Cardiac muscle cell (in vitro differentiated cells and primary cell): Measurements from ENCODE around the gene NOL7. TPM values are rescaled to one million over a fixed set of nuclear protein-coding genes. Genes with fewer than 3 reads are reported as not detected.

ENCODE experiments used
- DNase-seq, 2 donors: peaks; one replicate each; pipeline versions ENCODE4 v3.0.0 to v3.0.0-alpha.2; 2010 to 2017; ENCODE audit warnings: low read depth in 1 of 2, low spot score in 1 of 2
- H3K27ac ChIP-seq: fragments of 200-600 bp; sonication (generic); 2 replicates; pipeline ENCODE4 v1.5.1; 2016
- H3K27me3 ChIP-seq: fragments of 200-600 bp; sonication (generic); 2 replicates; pipeline ENCODE4 v1.6.0; 2016; ENCODE audit warnings: control low read depth
- H3K36me3 ChIP-seq: fragments of 200-600 bp; sonication (generic); 2 replicates; pipeline ENCODE4 v1.5.1; 2016; ENCODE audit warnings: control low read depth
- H3K4me1 ChIP-seq: fragments of 200-600 bp; sonication (generic); 2 replicates; pipeline ENCODE4 v1.8.1; 2017; ENCODE audit warnings: low read depth, mild to moderate bottlenecking, mixed run types
- H3K4me3 ChIP-seq: fragments of 200-600 bp; sonication (generic); 2 replicates; pipeline ENCODE4 v1.5.1; 2016; ENCODE audit warnings: mild to moderate bottlenecking
- H3K9me3 ChIP-seq: fragments of 200-600 bp; sonication (generic); 2 replicates; pipeline ENCODE4 v1.5.1; 2017; ENCODE audit warnings: low read depth, mild to moderate bottlenecking, control low read depth
- polyA plus RNA-seq: library from polyadenylated mRNA; unstranded; fragments of >200 nt; fragmentation: Nextera tagmentation; extraction: Ambion mirVana; gene quantifications from 2 replicates; pipeline ENCODE4 v1.2.1, GENCODE V29; 2016
- total RNA-seq: library from RNA; depleted of rRNA; stranded (reverse); fragments of >200 nt; gene quantifications from 2 replicates; pipeline ENCODE4 v1.2.3, GENCODE V29; 2016
- TF ChIP-seq, protein P1 (sequence below): IDR thresholded peaks from 2 replicates; pipeline ENCODE4 v1.5.1; 2012; ENCODE audit warnings: low read depth, mild to moderate bottlenecking, low read length

NOL7 gene
- total and polyA plus RNA-seq, 2 experiments from 2014 or later = 144 to 154 TPM

DNA sequence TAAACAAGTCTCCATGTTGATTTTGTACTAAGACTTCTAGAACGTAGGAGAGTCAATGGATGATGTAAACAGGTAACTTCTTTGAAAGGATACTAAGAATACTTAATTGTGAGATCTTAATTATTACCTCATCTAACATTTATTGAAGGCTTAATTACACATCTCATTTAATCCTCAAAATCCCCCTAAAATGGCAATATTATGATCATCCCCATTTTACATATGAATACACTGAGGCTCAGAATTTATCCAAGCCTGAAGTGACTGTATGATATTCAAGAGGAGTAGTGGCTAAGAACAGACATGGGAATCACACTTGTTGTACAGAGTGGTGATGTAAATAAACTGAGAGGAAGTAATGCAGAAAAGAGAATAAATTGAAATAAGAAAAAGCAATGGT, 22.9 kb downstream of the NOL7 start:
- TF ChIP-seq, protein P1, sequence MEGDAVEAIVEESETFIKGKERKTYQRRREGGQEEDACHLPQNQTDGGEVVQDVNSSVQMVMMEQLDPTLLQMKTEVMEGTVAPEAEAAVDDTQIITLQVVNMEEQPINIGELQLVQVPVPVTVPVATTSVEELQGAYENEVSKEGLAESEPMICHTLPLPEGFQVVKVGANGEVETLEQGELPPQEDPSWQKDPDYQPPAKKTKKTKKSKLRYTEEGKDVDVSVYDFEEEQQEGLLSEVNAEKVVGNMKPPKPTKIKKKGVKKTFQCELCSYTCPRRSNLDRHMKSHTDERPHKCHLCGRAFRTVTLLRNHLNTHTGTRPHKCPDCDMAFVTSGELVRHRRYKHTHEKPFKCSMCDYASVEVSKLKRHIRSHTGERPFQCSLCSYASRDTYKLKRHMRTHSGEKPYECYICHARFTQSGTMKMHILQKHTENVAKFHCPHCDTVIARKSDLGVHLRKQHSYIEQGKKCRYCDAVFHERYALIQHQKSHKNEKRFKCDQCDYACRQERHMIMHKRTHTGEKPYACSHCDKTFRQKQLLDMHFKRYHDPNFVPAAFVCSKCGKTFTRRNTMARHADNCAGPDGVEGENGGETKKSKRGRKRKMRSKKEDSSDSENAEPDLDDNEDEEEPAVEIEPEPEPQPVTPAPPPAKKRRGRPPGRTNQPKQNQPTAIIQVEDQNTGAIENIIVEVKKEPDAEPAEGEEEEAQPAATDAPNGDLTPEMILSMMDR = no peak
- no peaks in the 10 kb centered on the region for H3K9me3 ChIP-seq
- DNase-seq = no peak
- no peaks in the 10 kb centered on the region for H3K27me3 ChIP-seq
- no peaks in the 10 kb centered on the region for H3K4me1 ChIP-seq
- no peak overlapping the region for H3K4me3 ChIP-seq
- peaks cover 51% of the 10 kb centered on the region for H3K36me3 ChIP-seq
- no peak overlapping the region for H3K27ac ChIP-seq

DNA sequence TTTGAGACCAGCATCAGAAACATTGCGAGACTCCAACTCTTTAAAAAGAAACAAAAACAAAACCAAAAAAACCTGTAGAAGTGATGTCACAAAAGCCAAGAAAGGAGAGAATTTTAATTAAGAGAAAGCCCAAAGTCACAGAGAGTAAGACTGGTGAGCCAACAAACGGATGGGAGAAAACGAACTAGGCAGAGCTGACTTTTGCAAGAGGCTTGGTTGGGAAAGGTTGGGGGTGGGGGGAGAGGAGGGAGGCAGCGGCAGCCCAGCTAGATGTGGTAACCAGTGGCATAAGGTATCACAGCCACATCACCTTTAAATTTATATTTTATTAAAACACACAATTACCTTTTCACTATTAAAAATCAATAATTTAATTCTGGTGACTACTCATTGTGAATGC, 23.5 kb downstream of the NOL7 start:
- Histone ChIP-seq H3K4me3 (no peak overlapping the region), H3K9me3 (no peaks in the 10 kb centered on the region), H3K36me3 (peaks cover 51% of the 10 kb centered on the region), H3K4me1 (no peaks in the 10 kb centered on the region), H3K27ac (no peak overlapping the region), H3K27me3 (no peaks in the 10 kb centered on the region)
- TF ChIP-seq, protein P1 = no peak
- no peak for DNase-seq

DNA sequence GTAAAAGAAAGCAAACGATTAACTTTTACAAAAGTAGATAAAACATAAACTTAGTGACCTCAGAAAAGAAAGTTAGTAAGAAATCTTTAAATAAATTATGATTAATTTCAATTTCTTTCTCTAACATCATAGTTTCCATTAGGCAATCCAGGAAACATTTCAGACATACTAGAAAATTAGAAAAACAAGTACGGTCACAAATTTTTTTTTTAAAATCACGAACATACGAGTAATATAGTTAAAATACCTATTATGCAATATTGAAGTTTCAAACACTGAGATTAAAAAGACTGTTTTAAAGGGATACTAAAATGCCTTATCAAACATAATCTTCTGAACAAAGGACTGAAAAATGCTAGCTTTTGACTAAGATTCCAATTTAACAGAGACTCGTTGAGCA, 26.2 kb downstream of the NOL7 start:
- no peak overlapping the region for H3K4me3 ChIP-seq
- H3K27me3 ChIP-seq = no peaks in the 10 kb centered on the region
- TF ChIP-seq, protein P1 = no peak
- no peak overlapping the region for H3K27ac ChIP-seq
- no peaks in the 10 kb centered on the region for H3K9me3 ChIP-seq
- H3K36me3 ChIP-seq = peaks cover 54% of the 10 kb centered on the region
- H3K4me1 ChIP-seq = no peaks in the 10 kb centered on the region
- DNase-seq = peak in 1 of 2 donors; percentile 28

DNA sequence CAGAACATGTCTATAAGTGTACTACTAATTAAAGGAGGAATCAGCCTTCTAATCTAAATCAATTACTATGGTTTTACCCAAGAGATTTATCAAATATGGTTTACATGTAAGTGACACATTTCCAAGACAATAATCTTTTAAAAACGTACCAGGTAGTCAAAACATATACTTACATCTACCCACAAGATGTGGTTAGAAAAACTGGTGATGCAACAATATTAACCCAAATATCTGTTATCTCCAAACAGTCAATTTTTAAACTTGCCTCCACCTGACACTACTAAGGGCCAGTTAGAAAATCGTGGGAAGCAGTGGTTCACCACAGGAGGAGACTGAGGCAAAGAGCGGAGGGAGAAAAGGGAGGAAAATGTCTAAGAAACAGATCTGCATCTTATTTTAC, 28.0 kb downstream of the NOL7 start:
- TF ChIP-seq, protein P1 = no peak
- peaks cover 46% of the 10 kb centered on the region for H3K36me3 ChIP-seq
- no peaks in the 10 kb centered on the region for H3K27me3 ChIP-seq
- no peaks in the 10 kb centered on the region for H3K9me3 ChIP-seq
- DNase-seq = no peak
- no peak overlapping the region for H3K4me3 ChIP-seq
- H3K4me1 ChIP-seq = no peaks in the 10 kb centered on the region
- H3K27ac ChIP-seq = no peak overlapping the region

DNA sequence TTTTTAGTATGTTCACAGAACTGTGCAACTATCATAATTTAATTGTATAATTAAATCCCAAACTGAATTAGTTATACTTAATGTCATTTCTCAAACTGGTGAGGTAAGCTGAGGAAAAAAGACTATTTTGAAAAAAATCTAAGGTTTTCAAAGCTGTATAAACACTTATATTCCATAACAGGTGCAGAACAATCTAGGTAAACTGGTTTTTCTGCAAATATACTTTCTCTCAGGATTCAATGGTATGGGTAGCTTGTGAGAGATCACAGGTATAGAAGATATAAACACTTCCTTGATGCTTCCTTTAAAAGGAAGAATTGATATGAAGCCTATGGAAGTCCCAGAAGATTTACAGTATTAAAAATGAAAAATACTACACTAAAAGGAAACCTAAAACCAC, 33.7 kb downstream of the NOL7 start:
- Histone ChIP-seq H3K9me3 (no peaks in the 10 kb centered on the region), H3K4me1 (no peaks in the 10 kb centered on the region), H3K27me3 (no peaks in the 10 kb centered on the region), H3K4me3 (no peak overlapping the region), H3K27ac (no peak overlapping the region), H3K36me3 (peaks cover 7% of the 10 kb centered on the region)
- DNase-seq = no peak
- TF ChIP-seq, protein P1 = no peak

DNA sequence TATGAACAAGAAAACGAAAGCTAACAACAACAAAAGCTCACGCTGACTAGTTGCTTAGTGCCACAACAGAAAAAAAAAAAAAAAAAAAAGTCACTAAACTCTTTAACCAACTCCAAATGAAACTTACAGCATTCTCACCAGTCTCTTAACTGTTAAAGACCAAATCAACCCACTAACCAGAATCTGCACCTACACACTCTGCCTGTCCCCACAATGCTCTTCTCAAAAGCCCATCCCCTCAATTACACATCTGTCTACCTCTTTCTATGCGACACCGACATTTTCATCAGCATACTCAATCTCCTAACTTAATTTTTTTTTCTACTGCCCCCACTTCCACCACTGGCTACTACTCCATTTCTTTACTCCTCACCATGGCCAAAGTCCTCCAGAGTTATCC, 34.3 kb downstream of the NOL7 start:
- peaks cover 7% of the 10 kb centered on the region for H3K36me3 ChIP-seq

More for the DNA sequence above, 34.3 kb downstream of the NOL7 start:
- Histone ChIP-seq H3K27ac (no peak overlapping the region), H3K4me3 (no peak overlapping the region), H3K27me3 (no peaks in the 10 kb centered on the region), H3K4me1 (no peaks in the 10 kb centered on the region), H3K9me3 (no peaks in the 10 kb centered on the region)
- no peak for DNase-seq
- TF ChIP-seq, protein P1 = no peak
